HepG2 (cell line): ENCODE results near the gene CCNJL. TPM values are rescaled to one million over a fixed set of nuclear protein-coding genes. Genes with fewer than 3 reads are reported as not detected.

ENCODE experiments used
- ATAC-seq: fragments of 200-7000 bp; cut with Tn5 transposase; 3 replicates; pipeline ENCODE4 v1.9.1; 2020; ENCODE audit warnings: mild to moderate bottlenecking, moderate library complexity
- BruUV-seq: library from RNA; stranded (reverse); fragments of 400-500 nt; replicated peaks from 2 replicates; lab custom pipeline; 2021; lab: Mats Ljungman, UMichigan
- CTCF ChIA-PET: fragments of 300-600 bp; formaldehyde crosslinking; extraction: SDS; loops from one replicate; lab custom pipeline; 2021; ENCODE audit warnings: low total read pairs, inconsistent platforms, low intra/inter-chr PET ratio; lab: Yijun Ruan, JAX
- POLR2A ChIA-PET: fragments of 350-600 bp; sonication (Branson Sonifier 250); formaldehyde crosslinking; loops from one replicate; lab custom pipeline; 2020; ENCODE audit warnings: antibody characterized with exemption, inconsistent platforms; lab: Yijun Ruan, JAX
- DNase-seq: peaks from one replicate; pipeline ENCODE4 v3.0.0-alpha.2; 2015; ENCODE audit warnings: low spot score
- FAIRE-seq: peaks from 3 replicates; lab custom pipeline; 2011; peaks lifted over from hg19 to GRCh38; lab: Jason Lieb, UNC
- H2AFZ ChIP-seq: one replicate; pipeline ENCODE4 v1.6.1; 2011; ENCODE audit warnings: low read length, inconsistent platforms
- H3K27ac ChIP-seq: fragments of 300-600 bp; 3 replicates; pipeline ENCODE4 v1.8.0; 2011; ENCODE audit warnings: mixed run types, mild to moderate bottlenecking, mixed read lengths, low read length, inconsistent platforms; ENCODE audit not compliant: insufficient read depth; ENCODE audit errors: extremely low read length
- H3K27me3 ChIP-seq, 2 experiments: fragments of 200-600 bp in 1 of 2; 2 replicates in 1 of 2; 3 replicates in 1 of 2; pipeline versions ENCODE4 v1.6.0 to v1.8.0; 2011; ENCODE audit warnings: low read length in 2 of 2, mild to moderate bottlenecking in 2 of 2, moderate library complexity in 2 of 2, inconsistent platforms in 1 of 2; ENCODE audit not compliant: insufficient read depth in 2 of 2, control insufficient read depth in 1 of 2
- H3K36me3 ChIP-seq, 2 experiments: fragments of 200-600 bp in 1 of 2; replicated peaks in 1 of 2; 2 replicates in 1 of 2; 3 replicates in 1 of 2; pipeline versions ENCODE4 v1.5.1 to v1.8.0; 2011; ENCODE audit warnings: low read length in 2 of 2, inconsistent platforms in 1 of 2; ENCODE audit not compliant: insufficient read depth in 2 of 2, control insufficient read depth in 1 of 2
- H3K4me1 ChIP-seq: 2 replicates; pipeline ENCODE4 v1.5.1; 2012; ENCODE audit warnings: low read length, inconsistent platforms; ENCODE audit not compliant: insufficient read depth
- H3K4me2 ChIP-seq: 2 replicates; pipeline ENCODE4 v1.6.0; 2011; ENCODE audit warnings: low read depth, low read length, inconsistent platforms
- H3K4me3 ChIP-seq, 3 experiments: fragments of 200-600 bp in 1 of 3; sonication (generic), shearing (Covaris generic) in 1 of 3; replicated peaks in 1 of 3; 2 replicates each; pipeline ENCODE4 v1.5.1; 2011 to 2016; ENCODE audit warnings: low read length in 3 of 3, inconsistent platforms in 2 of 3, low read depth in 2 of 3, mild to moderate bottlenecking in 2 of 3, control low read depth in 1 of 3, mixed read lengths in 1 of 3; ENCODE audit not compliant: insufficient read depth in 1 of 3
- H3K79me2 ChIP-seq: one replicate; pipeline ENCODE4 v1.6.1; 2011; ENCODE audit warnings: low read length, inconsistent platforms; ENCODE audit not compliant: insufficient read depth
- H3K9ac ChIP-seq: 2 replicates; pipeline ENCODE4 v1.6.0; 2011; ENCODE audit warnings: mild to moderate bottlenecking, low read depth, low read length, inconsistent platforms; ENCODE audit not compliant: insufficient read depth
- H3K9me3 ChIP-seq: 2 replicates; pipeline ENCODE4 v1.5.1; 2012; ENCODE audit warnings: mild to moderate bottlenecking, low read length
- H4K20me1 ChIP-seq: 2 replicates; pipeline ENCODE4 v1.6.0; 2011; ENCODE audit warnings: inconsistent platforms, mild to moderate bottlenecking, low read length, moderate library complexity; ENCODE audit not compliant: insufficient read depth
- ATM ChIP-seq: fragments of 450-650 bp; IDR thresholded peaks from 2 replicates; pipeline ENCODE4 v1.7.1; 2017; ENCODE audit warnings: mild to moderate bottlenecking, borderline replicate concordance
- CHCHD3 ChIP-seq: sonication (generic); formaldehyde crosslinking; IDR thresholded peaks from 2 replicates; pipeline ENCODE4 v1.8.0; 2022; ENCODE audit warnings: mild to moderate bottlenecking, missing genetic modification reagents, moderate library complexity
- ESRRA ChIP-seq: sonication (generic); formaldehyde crosslinking; IDR thresholded peaks from 2 replicates; pipeline ENCODE4 v1.5.1; 2020; ENCODE audit warnings: mild to moderate bottlenecking, low read depth, missing genetic modification reagents
- HDAC6 ChIP-seq: fragments of 200-600 bp; sonication (generic); IDR thresholded peaks from 2 replicates; pipeline ENCODE4 v1.7.0; 2017; ENCODE audit warnings: mild to moderate bottlenecking, antibody characterized with exemption, low read length, low read depth
- KDM3A ChIP-seq: IDR thresholded peaks from 2 replicates; pipeline ENCODE4 v1.6.1; 2018; ENCODE audit warnings: low read depth, missing compliant biosample characterization
- PLSCR1 ChIP-seq: sonication (generic); formaldehyde crosslinking; IDR thresholded peaks from 2 replicates; pipeline ENCODE4 v1.5.0; 2020; ENCODE audit warnings: missing genetic modification reagents, mild to moderate bottlenecking, borderline replicate concordance
- TAF1 ChIP-seq: sonication (generic); formaldehyde crosslinking; IDR thresholded peaks from 2 replicates; pipeline ENCODE4 v1.4.0; 2020; ENCODE audit warnings: missing genetic modification reagents
- ZFP1 ChIP-seq: IDR thresholded peaks from 2 replicates; pipeline ENCODE4 v1.6.1; 2016
- ZNF224 ChIP-seq: sonication (generic); formaldehyde crosslinking; IDR thresholded peaks from 2 replicates; pipeline ENCODE4 v1.5.0; 2020; ENCODE audit warnings: mild to moderate bottlenecking, missing genetic modification reagents
- ZNF232 ChIP-seq: sonication (generic); formaldehyde crosslinking; IDR thresholded peaks from 2 replicates; pipeline ENCODE4 v1.4.0; 2020; ENCODE audit warnings: missing genetic modification reagents, borderline replicate concordance
- ZNF30 ChIP-seq: sonication (generic); formaldehyde crosslinking; IDR thresholded peaks from 2 replicates; pipeline ENCODE4 v1.5.0; 2020; ENCODE audit warnings: mild to moderate bottlenecking, missing genetic modification reagents
- ZNF720 ChIP-seq: sonication (generic); formaldehyde crosslinking; IDR thresholded peaks from 2 replicates; pipeline ENCODE4 v1.4.0; 2020; ENCODE audit warnings: missing genetic modification reagents
- WGBS: methylation state at CpG from one replicate; pipeline ENCODE4 v1.1.6; 2017; ENCODE audit warnings: low lambda C conversion rate; 5-methylcytosine and 5-hydroxymethylcytosine counted together
- in situ Hi-C: cut with HindIII; loops from 2 replicates; pipeline ENCODE4 v1.10.0; 2017; ENCODE audit warnings: low pct_unique_long_range_greater_than_20kb; ENCODE audit not compliant: extremely low pct_ligation_motif_present
- intact Hi-C: fragments of 100-400 bp; cut with micrococcal nuclease; formaldehyde crosslinking; loops from one replicate; pipeline ENCODE4 v1.10.0; 2022; ENCODE audit not compliant: unreplicated experiment
- polyA plus RNA-seq, 8 experiments: library from polyadenylated mRNA; depleted of rRNA in 3 of 8; stranded (reverse) in 7 of 8; unstranded in 1 of 8; fragments of >200 nt; fragmentation: Illumina TruSeq in 4 of 8; extraction: Trizol in 4 of 8; gene quantifications; 2 replicates each; pipeline versions ENCODE4 v1.2.1 to v1.2.3, GENCODE V29; 2011 to 2016; ENCODE audit warnings: low read depth in 4 of 8, missing spikeins in 1 of 8, mixed read lengths in 1 of 8; ENCODE audit not compliant: insufficient read depth in 1 of 8
- total RNA-seq, 5 experiments: library from RNA; depleted of rRNA; stranded (reverse); fragments of >200 nt; fragmentation: Illumina TruSeq; extraction: Trizol; gene quantifications; 2 replicates each; pipeline ENCODE4 v1.2.3, GENCODE V29; 2016; ENCODE audit warnings: low read depth in 1 of 5

Gene CCNJL
- total and polyA plus RNA-seq, 2 of the 13 experiments (the other 11 are each of a cell fraction or from before 2014, with no cell fraction given) = 1.6 to 4.4 TPM

DNA sequence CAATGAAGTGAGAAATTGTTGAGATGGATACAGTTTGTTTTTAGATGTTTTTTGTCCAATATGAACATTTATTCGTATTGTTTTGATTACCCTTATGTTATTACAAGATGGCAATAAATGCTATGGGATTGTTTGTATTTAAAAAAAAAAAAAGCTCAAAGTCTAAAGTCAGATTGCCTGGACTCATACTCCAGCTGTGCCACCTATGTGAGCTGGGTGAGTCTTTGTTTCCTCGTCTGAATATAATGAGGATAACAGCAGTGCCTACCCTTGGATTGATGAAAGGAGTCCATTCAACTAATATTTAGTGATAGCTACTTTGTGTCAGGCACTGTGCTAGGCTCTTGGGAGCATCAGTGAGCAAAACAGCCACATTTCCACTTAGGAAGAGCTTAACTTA lies 14.6 kb upstream of the CCNJL start:
- ATAC-seq (no peak), DNase-seq (no peak), FAIRE-seq (no peak)
- Histone ChIP-seq H3K79me2 (no peaks in the 10 kb centered on the region), H4K20me1 (no peaks in the 10 kb centered on the region), H3K4me3 (no peak overlapping the region), H3K4me1 (peaks cover 8% of the 10 kb centered on the region; the same call in 1 of the 2 replicates), H2AFZ (no peak overlapping the region), H3K27ac (no peak overlapping the region), H3K9ac (no peak overlapping the region), H3K4me2 (no peak overlapping the region), H3K27me3 (no peaks in the 10 kb centered on the region), H3K9me3 (no peaks in the 10 kb centered on the region), H3K36me3 (no peaks in the 10 kb centered on the region)
- intact Hi-C loops (no loop called here), in situ Hi-C loops (no loop called here)
- no TSS peak for BruUV-seq
- TF ChIP-seq ATM (no peak), ZFP1 (CRISPR knock-in tag) (no peak), ZNF30 (CRISPR knock-in tag) (no peak), KDM3A (CRISPR knock-in tag) (no peak), ZNF720 (CRISPR knock-in tag) (no peak), CHCHD3 (no peak), ESRRA (CRISPR knock-in tag) (no peak), HDAC6 (no peak), TAF1 (CRISPR knock-in tag) (no peak), ZNF224 (CRISPR knock-in tag) (no peak), ZNF232 (CRISPR knock-in tag) (no peak), PLSCR1 (no peak)
- POLR2A ChIA-PET = no interaction called here
- WGBS = 41% methylated on average over 2 of the region's 2 CpGs
- CTCF ChIA-PET = no interaction called here
